Measurements from ENCODE around the gene RHOT2. TPM values are rescaled to one million over a fixed set of nuclear protein-coding genes. Genes with fewer than 3 reads are reported as not detected.

The RHOT2 gene
- total RNA-seq, 1 donor: 45.2 TPM

GRCh38 chr16:678858-679813 lies 11.2 kb downstream of the RHOT2 start:
- H3K4me1 ChIP-seq (ENCODE audit: insufficient read depth, low read length): peaks cover 48% of the 10 kb centered on the region
- no peaks in the 10 kb centered on the region for H3K9me3 ChIP-seq (ENCODE audit: low read depth, low read length)
- H3K27me3 ChIP-seq (ENCODE audit: insufficient read depth, low read length): no peaks in the 10 kb centered on the region
- H3K4me3 ChIP-seq (ENCODE audit: low read length): peak overlapping the region; percentile 23

- Histone ChIP-seq H3K9me3 (ENCODE audit: low read depth, low read length) (no peaks in the 10 kb centered on the region), H3K27me3 (ENCODE audit: insufficient read depth, low read length) (no peaks in the 10 kb centered on the region), H3K4me3 (ENCODE audit: low read length) (peak within 1 kb of the TSS; percentile 72), H3K4me1 (ENCODE audit: insufficient read depth, low read length) (peaks cover 51% of the 10 kb centered on the region)
Observed at GRCh38 chr16:679814-680624, 12.1 kb downstream of the RHOT2 start, which contains the start of gene STUB1. Gene STUB1, plus strand, starts transcription at chr16:680410. Its CDS starts 116 bp downstream, at chr16:680526.

GRCh38 chr16:680625-680945 lies 12.7 kb downstream of the RHOT2 start:
- Histone ChIP-seq H3K9me3 (ENCODE audit: low read depth, low read length) (no peaks in the 10 kb centered on the region), H3K4me1 (ENCODE audit: insufficient read depth, low read length) (peaks cover 52% of the 10 kb centered on the region), H3K27me3 (ENCODE audit: insufficient read depth, low read length) (no peaks in the 10 kb centered on the region), H3K4me3 (ENCODE audit: low read length) (peak overlapping the region; percentile 72)

- peak overlapping the region; percentile 72 for H3K4me3 ChIP-seq (ENCODE audit: low read length)
- H3K4me1 ChIP-seq (ENCODE audit: insufficient read depth, low read length): peaks cover 52% of the 10 kb centered on the region
- no peaks in the 10 kb centered on the region for H3K9me3 ChIP-seq (ENCODE audit: low read depth, low read length)
- H3K27me3 ChIP-seq (ENCODE audit: insufficient read depth, low read length): no peaks in the 10 kb centered on the region
Observed at GRCh38 chr16:680967-681745, 13.2 kb downstream of the RHOT2 start.

GRCh38 chr16:681746-682427 lies 14.0 kb downstream of the RHOT2 start:
- Histone ChIP-seq H3K4me3 (ENCODE audit: low read length) (no peak overlapping the region), H3K4me1 (ENCODE audit: insufficient read depth, low read length) (peaks cover 52% of the 10 kb centered on the region)

GRCh38 chr16:682493-683395 lies 14.8 kb downstream of the RHOT2 start:
- no peaks in the 10 kb centered on the region for H3K27me3 ChIP-seq (ENCODE audit: insufficient read depth, low read length)
- no peak overlapping the region for H3K4me3 ChIP-seq (ENCODE audit: low read length)
- H3K9me3 ChIP-seq (ENCODE audit: low read depth, low read length): no peaks in the 10 kb centered on the region
- H3K4me1 ChIP-seq (ENCODE audit: insufficient read depth, low read length): peaks cover 52% of the 10 kb centered on the region

More at GRCh38 chr16:681746-682427, 14.0 kb downstream of the RHOT2 start:
- no peaks in the 10 kb centered on the region for H3K9me3 ChIP-seq (ENCODE audit: low read depth, low read length)
- no peaks in the 10 kb centered on the region for H3K27me3 ChIP-seq (ENCODE audit: insufficient read depth, low read length)

GRCh38 chr16:683396-684070 lies 15.6 kb downstream of the RHOT2 start:
- Histone ChIP-seq H3K9me3 (ENCODE audit: low read depth, low read length) (no peaks in the 10 kb centered on the region), H3K4me1 (ENCODE audit: insufficient read depth, low read length) (peaks cover 52% of the 10 kb centered on the region), H3K4me3 (ENCODE audit: low read length) (peak overlapping the region; percentile 44), H3K27me3 (ENCODE audit: insufficient read depth, low read length) (no peaks in the 10 kb centered on the region)

GRCh38 chr16:684071-684794 lies 16.3 kb downstream of the RHOT2 start, which contains the start of gene JMJD8:
Gene JMJD8, minus strand, starts transcription at chr16:684334. Its CDS starts 15 bp downstream, at chr16:684319.
- Histone ChIP-seq H3K27me3 (ENCODE audit: insufficient read depth, low read length) (no peaks in the 10 kb centered on the region), H3K4me3 (ENCODE audit: low read length) (peak within 1 kb of the TSS; percentile 44), H3K9me3 (ENCODE audit: low read depth, low read length) (no peaks in the 10 kb centered on the region), H3K4me1 (ENCODE audit: insufficient read depth, low read length) (peaks cover 54% of the 10 kb centered on the region)

- Histone ChIP-seq H3K4me3 (ENCODE audit: low read length) (no peak overlapping the region), H3K9me3 (ENCODE audit: low read depth, low read length) (no peaks in the 10 kb centered on the region), H3K27me3 (ENCODE audit: insufficient read depth, low read length) (no peaks in the 10 kb centered on the region), H3K4me1 (ENCODE audit: insufficient read depth, low read length) (peaks cover 57% of the 10 kb centered on the region)
Observed at GRCh38 chr16:684961-685696, 17.2 kb downstream of the RHOT2 start.

GRCh38 chr16:685967-686366 lies 18.0 kb downstream of the RHOT2 start:
- Histone ChIP-seq H3K4me3 (ENCODE audit: low read length) (no peak overlapping the region), H3K4me1 (ENCODE audit: insufficient read depth, low read length) (peaks cover 57% of the 10 kb centered on the region), H3K27me3 (ENCODE audit: insufficient read depth, low read length) (no peaks in the 10 kb centered on the region), H3K9me3 (ENCODE audit: low read depth, low read length) (no peaks in the 10 kb centered on the region)

- Histone ChIP-seq H3K4me3 (ENCODE audit: low read length) (no peak overlapping the region), H3K4me1 (ENCODE audit: insufficient read depth, low read length) (peaks cover 50% of the 10 kb centered on the region), H3K27me3 (ENCODE audit: insufficient read depth, low read length) (no peaks in the 10 kb centered on the region), H3K9me3 (ENCODE audit: low read depth, low read length) (no peaks in the 10 kb centered on the region)
Observed at GRCh38 chr16:686459-687260, 18.7 kb downstream of the RHOT2 start.

Data from mononuclear cell (primary cell).